ENCODE data around the gene PHLPP1.

The PHLPP1 gene

GRCh38 chr18:62952807-62953206 is 237.5 kb downstream of the PHLPP1 start:
- no peak for DNase-seq

- DNase-seq, result no peak
Observed at GRCh38 chr18:62953663-62954062, 238.3 kb downstream of the PHLPP1 start.

- DNase-seq, result peak; percentile 27 to 84 (median 35)
Observed at GRCh38 chr18:62954366-62954765, 239.0 kb downstream of the PHLPP1 start.

GRCh38 chr18:62957885-62958472 is 242.6 kb downstream of the PHLPP1 start:
- peak; percentile 19 to 67 (median 42) for DNase-seq

GRCh38 chr18:62959481-62959880 is 244.1 kb downstream of the PHLPP1 start:
- no peak for DNase-seq

GRCh38 chr18:62963507-62963906 is 248.2 kb downstream of the PHLPP1 start:
- peak in 1 of 3 experiments; percentile 69 for DNase-seq

GRCh38 chr18:62964432-62964831 is 249.1 kb downstream of the PHLPP1 start:
- no peak for DNase-seq

GRCh38 chr18:62967089-62967488 is 251.7 kb downstream of the PHLPP1 start:
- DNase-seq, result no peak

GRCh38 chr18:62973689-62974088 is 258.3 kb downstream of the PHLPP1 start:
- DNase-seq, result peak in 1 of 3 experiments; percentile 51

- no peak for DNase-seq
Observed at GRCh38 chr18:62974388-62974787, 259.0 kb downstream of the PHLPP1 start.

GRCh38 chr18:62974928-62975675 is 259.8 kb downstream of the PHLPP1 start:
- DNase-seq, result no peak

GRCh38 chr18:62975785-62976184 is 260.4 kb downstream of the PHLPP1 start:
- DNase-seq, result no peak

GRCh38 chr18:62976227-62976626 is 260.9 kb downstream of the PHLPP1 start:
- peak in 1 of 3 experiments; percentile 31 for DNase-seq

- peak in 1 of 3 experiments; percentile 20 for DNase-seq
Observed at GRCh38 chr18:62977512-62977911, 262.2 kb downstream of the PHLPP1 start.

- DNase-seq, result no peak
Observed at GRCh38 chr18:62978251-62979049, 263.1 kb downstream of the PHLPP1 start.

GRCh38 chr18:62979176-62979575 is 263.8 kb downstream of the PHLPP1 start:
- peak; percentile 49 to 92 (median 80) for DNase-seq

- DNase-seq, result peak in 2 of 3 experiments; percentile 56 to 73
Observed at GRCh38 chr18:62979900-62980299, 264.6 kb downstream of the PHLPP1 start.

GRCh38 chr18:62981566-62981965 is 266.2 kb downstream of the PHLPP1 start:
- no peak for DNase-seq

GRCh38 chr18:62982600-62983251 is 267.4 kb downstream of the PHLPP1 start:
- peak; percentile 42 to 91 (median 71) for DNase-seq

GRCh38 chr18:62984656-62985315 is 269.4 kb downstream of the PHLPP1 start:
- DNase-seq, result no peak

- no peak for DNase-seq
Observed at GRCh38 chr18:62986490-62986889, 271.1 kb downstream of the PHLPP1 start.

- peak in 1 of 3 experiments; percentile 41 for DNase-seq
Observed at GRCh38 chr18:62987055-62987830, 271.9 kb downstream of the PHLPP1 start.

Measured in NCI-H1417 (cell line).